HEK293 (cell line): ENCODE results near the gene KCTD1.
A peak's percentile ranks its signal among the peaks of the same experiment; 100 is the strongest.

Experiments
- CTCF ChIA-PET: fragments of 350-600 bp; formaldehyde crosslinking; extraction: SDS; loops from one replicate; lab custom pipeline; 2021; ENCODE audit warnings: antibody characterized with exemption; lab: Yijun Ruan, JAX
- POLR2A ChIA-PET: fragments of 300-600 bp; formaldehyde crosslinking; extraction: SDS; loops from one replicate; lab custom pipeline; 2020; ENCODE audit warnings: antibody characterized with exemption, inconsistent platforms; lab: Yijun Ruan, JAX
- H3K27ac ChIP-seq: fragments of 200-500 bp; sonication (Bioruptor generic); 2 replicates; pipeline ENCODE4 v1.5.1; 2014; ENCODE audit warnings: low read depth, low read length, control low read depth, inconsistent platforms; ENCODE audit errors: extremely low read depth
- H3K36me3 ChIP-seq, 2 experiments: fragments of 200-500 bp in 1 of 2; sonication (Bioruptor generic) in 1 of 2; 1 replicate in 1 of 2; 2 replicates in 1 of 2; pipeline ENCODE4 v1.5.1; 2014 to 2017; ENCODE audit warnings: inconsistent platforms in 2 of 2, low read length in 2 of 2; ENCODE audit not compliant: control insufficient read depth in 2 of 2, insufficient read depth in 1 of 2
- H3K4me1 ChIP-seq: fragments of 200-500 bp; sonication (Bioruptor generic); 2 replicates; pipeline ENCODE4 v1.5.1; 2014; ENCODE audit warnings: mild to moderate bottlenecking, low read length, inconsistent platforms; ENCODE audit not compliant: control insufficient read depth, insufficient read depth
- H3K4me3 ChIP-seq: 2 replicates; pipeline ENCODE4 v1.5.1; 2011; ENCODE audit warnings: low read depth, mild to moderate bottlenecking, control low read depth, low read length, moderate library complexity
- H3K9me3 ChIP-seq: fragments of 200-500 bp; sonication (Bioruptor generic); 2 replicates; pipeline ENCODE4 v1.5.1; 2014; ENCODE audit warnings: low read depth, low read length, inconsistent platforms; ENCODE audit not compliant: control insufficient read depth, insufficient read depth
- PRDM4 ChIP-seq: fragments of 450-650 bp; formaldehyde crosslinking; IDR thresholded peaks from 2 replicates; pipeline ENCODE4 v1.5.1; 2017; ENCODE audit warnings: missing biosample characterization, missing genetic modification characterization
- PRDM6 ChIP-seq: fragments of 450-650 bp; formaldehyde crosslinking; IDR thresholded peaks from 2 replicates; pipeline ENCODE4 v1.5.1; 2017; ENCODE audit warnings: missing biosample characterization, missing genetic modification characterization
- SCRT1 ChIP-seq: fragments of 450-650 bp; formaldehyde crosslinking; IDR thresholded peaks from 2 replicates; pipeline ENCODE4 v1.5.1; 2016; ENCODE audit warnings: missing biosample characterization, missing genetic modification characterization, borderline replicate concordance
- SCRT2 ChIP-seq: fragments of 450-650 bp; formaldehyde crosslinking; IDR thresholded peaks from 2 replicates; pipeline ENCODE4 v1.5.1; 2016; ENCODE audit warnings: missing biosample characterization, missing genetic modification characterization
- SP2 ChIP-seq: fragments of 450-650 bp; formaldehyde crosslinking; IDR thresholded peaks from 2 replicates; pipeline ENCODE4 v1.5.1; 2016; ENCODE audit warnings: missing biosample characterization, missing genetic modification characterization
- TCF7L2 ChIP-seq: IDR thresholded peaks from 2 replicates; pipeline ENCODE4 v1.6.1; 2011; ENCODE audit warnings: low read depth, mild to moderate bottlenecking, inconsistent platforms, low read length, moderate library complexity, borderline replicate concordance
- ZBTB8A ChIP-seq: fragments of 450-650 bp; formaldehyde crosslinking; IDR thresholded peaks from 2 replicates; pipeline ENCODE4 v1.5.1; 2016; ENCODE audit warnings: missing biosample characterization, missing genetic modification characterization
- ZNF18 ChIP-seq: fragments of 450-650 bp; formaldehyde crosslinking; IDR thresholded peaks from 2 replicates; pipeline ENCODE4 v1.5.1; 2016; ENCODE audit warnings: missing biosample characterization, missing genetic modification characterization
- ZNF221 ChIP-seq: fragments of 450-650 bp; formaldehyde crosslinking; IDR thresholded peaks from 2 replicates; pipeline ENCODE4 v1.5.1; 2017; ENCODE audit warnings: missing biosample characterization, missing genetic modification characterization, borderline replicate concordance
- ZNF239 ChIP-seq: fragments of 450-650 bp; formaldehyde crosslinking; IDR thresholded peaks from 2 replicates; pipeline ENCODE4 v1.5.1; 2016; ENCODE audit warnings: missing biosample characterization, missing genetic modification characterization
- ZNF24 ChIP-seq: fragments of 450-650 bp; formaldehyde crosslinking; IDR thresholded peaks from 2 replicates; pipeline ENCODE4 v1.5.1; 2016; ENCODE audit warnings: missing biosample characterization, missing genetic modification characterization
- ZNF394 ChIP-seq: fragments of 450-650 bp; formaldehyde crosslinking; IDR thresholded peaks from 2 replicates; pipeline ENCODE4 v1.5.1; 2016; ENCODE audit warnings: missing biosample characterization, missing genetic modification characterization, mild to moderate bottlenecking, moderate library complexity, borderline replicate concordance
- ZNF514 ChIP-seq: fragments of 450-650 bp; formaldehyde crosslinking; IDR thresholded peaks from 2 replicates; pipeline ENCODE4 v1.5.1; 2016; ENCODE audit warnings: missing biosample characterization, missing genetic modification characterization
- ZNF585B ChIP-seq: fragments of 450-650 bp; formaldehyde crosslinking; IDR thresholded peaks from 2 replicates; pipeline ENCODE4 v1.5.1; 2016; ENCODE audit warnings: missing biosample characterization, missing genetic modification characterization
- ZNF654 ChIP-seq: fragments of 450-650 bp; formaldehyde crosslinking; IDR thresholded peaks from 2 replicates; pipeline ENCODE4 v1.5.1; 2016; ENCODE audit warnings: low read depth, missing biosample characterization, missing genetic modification characterization
- ZSCAN18 ChIP-seq: fragments of 450-650 bp; formaldehyde crosslinking; IDR thresholded peaks from 2 replicates; pipeline ENCODE4 v1.5.1; 2016; ENCODE audit warnings: missing biosample characterization, missing genetic modification characterization

The KCTD1 gene

GRCh38 chr18:26532367-26533340 is 15.7 kb downstream of the KCTD1 start:
- no peaks in the 10 kb centered on the region for H3K36me3 ChIP-seq
- TF ChIP-seq ZNF239 (tag by site-specific recombination): no peak
- peak; percentile 26; the same call in 1 of the 2 replicates for TF ChIP-seq SCRT2 (tag by site-specific recombination)
- TF ChIP-seq ZSCAN18 (tag by site-specific recombination): no peak
- no peak for TF ChIP-seq TCF7L2
- TF ChIP-seq PRDM6: no peak
- TF ChIP-seq ZNF585B: no peak
- TF ChIP-seq ZNF654 (tag by site-specific recombination): no peak
- TF ChIP-seq ZNF394 (tag by site-specific recombination): peak; percentile 74; the same call in 1 of the 2 replicates
- no peak for TF ChIP-seq ZNF514 (tag by site-specific recombination)
- TF ChIP-seq ZNF24: no peak
- no peak for TF ChIP-seq ZNF18 (tag by site-specific recombination)
- TF ChIP-seq SP2: no peak
- TF ChIP-seq SCRT1 (tag by site-specific recombination): 0 out of 2 replicates have a peak, but pooled peaks have one; percentile 11
- TF ChIP-seq PRDM4: no peak
- TF ChIP-seq ZNF221 (tag by site-specific recombination): no peak
- TF ChIP-seq ZBTB8A: no peak
- no peak overlapping the region for H3K27ac ChIP-seq
- CTCF ChIA-PET: interaction anchor here (0.9 kb wide), 1 partner anchor 9 kb away, joined by 3 read pairs; no protein-coding TSS in a partner anchor
- no peaks in the 10 kb centered on the region for H3K9me3 ChIP-seq
- no peak overlapping the region for H3K4me3 ChIP-seq
- H3K4me1 ChIP-seq: peaks cover 8% of the 10 kb centered on the region
- POLR2A ChIA-PET: no interaction called here
